Left forelimb (tissue), 1 donor: ENCODE measurements around the gene NELFCD.
"Not testable (repeated sequence)": the region's sequence is repeated elsewhere in the genome, so short reads cannot be mapped to it uniquely, and the experiment has no call there.

Source experiments
- DNase-seq: peaks from one replicate; pipeline ENCODE4 v3.0.0-alpha.2; 2018; ENCODE audit warnings: low spot score

The NELFCD gene

GRCh38 chr20:59010321-59010994 is 29.4 kb downstream of the NELFCD start:
- no peak for DNase-seq

GRCh38 chr20:59010995-59011873 is 30.2 kb downstream of the NELFCD start:
- DNase-seq = no peak

DNA sequence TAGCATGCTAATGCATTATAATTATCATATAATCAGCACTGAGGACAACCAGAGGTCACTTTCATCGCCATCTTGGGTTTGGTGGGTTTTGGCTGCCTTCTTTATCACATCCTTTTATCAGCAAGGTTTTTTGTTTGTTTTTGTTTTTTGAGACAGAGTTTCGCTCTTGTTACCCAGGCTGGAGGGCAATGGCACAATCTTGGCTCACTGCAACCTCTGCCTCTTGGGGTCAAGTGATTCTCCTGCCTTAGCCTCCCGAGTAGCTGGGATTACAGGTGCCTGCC is 30.8 kb downstream of the NELFCD start:
- not testable (repeated sequence) for DNase-seq

DNA sequence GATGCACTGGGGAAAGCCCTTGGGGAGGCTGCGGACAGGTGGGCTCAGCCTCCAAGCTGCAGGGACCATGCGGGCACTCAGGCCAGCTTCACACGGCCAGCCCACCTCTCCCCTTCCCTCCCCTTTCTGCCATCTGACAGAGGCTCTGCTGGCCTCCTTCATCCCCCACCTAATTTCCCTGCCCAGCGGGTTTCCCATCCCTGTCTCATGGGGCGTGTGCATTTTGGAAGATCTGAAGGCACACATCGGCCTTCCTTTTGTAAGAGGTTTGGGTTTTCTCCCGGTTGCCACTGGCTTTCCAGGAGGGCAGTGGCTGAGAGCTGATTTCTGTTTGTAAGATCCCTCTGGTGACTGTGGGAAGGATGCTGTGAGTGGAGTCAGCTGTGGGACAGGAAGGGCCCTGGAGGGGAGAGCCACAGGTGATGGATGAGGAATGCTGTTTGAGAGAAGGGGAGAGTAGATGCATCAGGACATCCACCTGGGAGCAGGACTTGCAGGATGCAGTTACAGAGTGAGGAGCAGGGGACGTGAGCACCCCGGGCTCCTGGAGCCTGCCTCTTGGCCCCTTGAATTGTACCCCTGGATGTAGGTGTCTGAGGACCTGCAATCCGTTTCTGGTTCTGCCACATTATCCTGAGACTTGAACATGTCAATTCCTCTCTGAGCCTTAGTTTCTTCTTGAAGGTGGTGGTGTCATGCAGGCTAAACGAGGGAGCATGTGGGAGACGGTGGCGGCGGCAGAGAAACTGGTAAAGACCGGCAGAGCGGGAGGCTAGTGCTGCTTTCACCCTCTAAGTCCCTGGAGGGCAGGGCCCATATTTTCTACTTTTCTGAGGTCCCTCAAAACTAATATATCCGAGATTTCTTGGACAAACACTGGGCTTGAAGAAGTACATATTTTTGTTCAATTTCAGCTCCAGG is 32.2 kb downstream of the NELFCD start:
- DNase-seq = no peak

GRCh38 chr20:59013959-59014608 is 33.0 kb downstream of the NELFCD start:
- DNase-seq = no peak

DNA sequence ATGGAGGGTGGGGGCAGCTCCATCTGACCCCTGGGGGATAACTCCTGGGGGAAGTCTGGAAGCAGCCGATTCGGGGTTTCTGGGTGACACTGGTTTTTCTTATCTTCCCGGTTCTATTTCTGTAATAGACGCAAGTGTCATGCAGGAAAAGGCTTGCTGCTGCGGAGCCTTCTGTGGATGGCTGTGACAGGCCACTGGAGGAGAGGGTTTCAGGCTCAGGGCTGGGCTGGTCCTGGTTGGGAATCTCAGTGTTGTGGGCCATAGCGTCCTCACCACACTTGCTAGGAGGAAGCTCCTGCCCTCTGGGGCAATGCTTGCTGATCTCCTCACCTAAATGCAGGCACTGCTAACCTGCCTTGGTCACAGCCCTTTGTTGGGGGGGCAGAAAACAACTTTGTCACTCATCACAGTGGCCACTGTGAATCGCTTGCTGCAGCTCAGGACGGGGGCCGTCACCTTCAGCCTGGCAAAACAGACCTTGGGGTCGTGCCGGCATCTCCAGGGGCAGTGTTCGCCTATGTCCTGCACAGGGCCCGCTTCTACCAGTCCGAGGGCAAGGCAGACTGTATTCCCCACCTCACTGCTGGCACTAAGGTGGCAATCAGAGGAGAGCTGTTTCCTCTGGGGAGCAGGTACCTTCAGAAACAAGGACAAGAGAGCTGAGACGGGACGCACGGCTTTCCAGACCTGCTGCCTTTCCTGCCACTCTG is 33.8 kb downstream of the NELFCD start:
- no peak for DNase-seq

GRCh38 chr20:59015411-59015810 is 34.4 kb downstream of the NELFCD start:
- no peak for DNase-seq

DNA sequence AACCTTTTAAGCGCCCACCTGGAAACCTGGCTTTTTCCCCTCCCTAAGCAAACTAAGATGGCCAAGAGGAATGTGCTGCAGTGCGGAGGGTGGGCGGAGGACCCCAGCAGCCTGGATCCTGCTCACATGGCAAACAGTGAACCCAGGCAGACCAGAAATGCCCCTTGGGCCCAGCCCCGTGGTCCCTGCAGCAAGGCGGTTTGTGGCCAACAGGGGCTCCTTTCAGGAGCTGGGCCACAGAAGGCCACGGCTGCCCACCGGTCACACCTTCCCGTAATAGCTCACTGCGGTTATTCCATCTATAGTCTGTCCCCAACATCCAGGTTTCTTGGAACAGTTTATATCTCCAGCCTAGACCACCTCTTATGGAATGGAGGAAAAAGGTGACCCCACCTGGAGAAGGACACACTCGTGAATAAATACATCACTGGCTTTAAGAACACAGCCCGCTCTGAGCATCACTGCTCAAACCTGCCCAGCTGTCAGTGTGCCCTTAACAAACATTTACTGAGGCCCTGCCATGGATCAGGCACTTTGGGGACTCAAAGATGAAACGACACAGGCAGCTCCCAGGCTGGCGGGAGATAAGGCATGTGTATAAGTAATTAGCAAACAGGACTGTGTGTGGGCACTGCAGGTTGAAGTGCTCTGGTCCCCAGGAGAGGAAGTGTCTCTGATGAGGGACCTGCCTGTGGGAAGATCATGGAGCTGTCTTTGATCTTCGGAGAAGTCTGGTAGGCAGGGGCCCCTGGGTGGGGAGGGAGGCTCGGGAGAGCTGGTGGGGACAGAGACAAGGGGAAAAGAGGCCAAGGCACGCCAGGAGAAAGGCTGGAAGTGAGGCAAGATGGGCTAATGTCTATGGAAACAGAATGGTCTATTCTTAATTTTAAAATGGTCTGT is 35.0 kb downstream of the NELFCD start:
- no peak for DNase-seq

DNA sequence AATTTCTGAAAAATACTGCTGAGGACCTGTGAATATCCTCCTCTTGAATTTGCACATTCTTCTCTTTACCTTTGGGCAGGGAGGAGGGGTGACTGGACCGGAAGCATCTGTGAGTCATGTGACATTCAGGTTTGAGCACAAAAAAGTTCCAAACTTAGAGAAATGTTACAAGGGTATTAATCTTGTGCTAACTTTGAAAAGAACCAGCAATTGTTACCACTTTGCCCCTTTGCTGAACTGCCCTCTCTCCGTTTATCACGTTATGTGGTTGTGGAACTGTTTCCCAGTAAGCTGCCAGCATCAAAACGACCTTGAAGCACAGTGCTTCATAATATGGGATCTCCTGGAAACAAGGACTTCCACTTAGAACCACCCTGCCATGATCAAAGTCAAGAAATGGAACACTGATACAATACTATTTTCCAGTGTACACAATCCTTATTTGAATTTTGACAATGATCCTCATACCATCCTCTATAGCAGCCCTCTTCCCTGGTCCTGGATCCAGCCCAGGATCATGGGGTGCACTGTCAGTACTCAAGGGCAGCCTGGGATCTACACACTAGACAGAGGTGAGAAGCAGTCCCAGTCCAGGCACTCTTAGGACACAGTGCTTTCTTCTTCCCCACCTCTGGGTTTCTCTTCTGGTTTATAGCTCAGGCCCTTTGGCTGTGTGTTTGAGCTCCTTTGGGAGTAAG is 35.9 kb downstream of the NELFCD start:
- DNase-seq = no peak

DNA sequence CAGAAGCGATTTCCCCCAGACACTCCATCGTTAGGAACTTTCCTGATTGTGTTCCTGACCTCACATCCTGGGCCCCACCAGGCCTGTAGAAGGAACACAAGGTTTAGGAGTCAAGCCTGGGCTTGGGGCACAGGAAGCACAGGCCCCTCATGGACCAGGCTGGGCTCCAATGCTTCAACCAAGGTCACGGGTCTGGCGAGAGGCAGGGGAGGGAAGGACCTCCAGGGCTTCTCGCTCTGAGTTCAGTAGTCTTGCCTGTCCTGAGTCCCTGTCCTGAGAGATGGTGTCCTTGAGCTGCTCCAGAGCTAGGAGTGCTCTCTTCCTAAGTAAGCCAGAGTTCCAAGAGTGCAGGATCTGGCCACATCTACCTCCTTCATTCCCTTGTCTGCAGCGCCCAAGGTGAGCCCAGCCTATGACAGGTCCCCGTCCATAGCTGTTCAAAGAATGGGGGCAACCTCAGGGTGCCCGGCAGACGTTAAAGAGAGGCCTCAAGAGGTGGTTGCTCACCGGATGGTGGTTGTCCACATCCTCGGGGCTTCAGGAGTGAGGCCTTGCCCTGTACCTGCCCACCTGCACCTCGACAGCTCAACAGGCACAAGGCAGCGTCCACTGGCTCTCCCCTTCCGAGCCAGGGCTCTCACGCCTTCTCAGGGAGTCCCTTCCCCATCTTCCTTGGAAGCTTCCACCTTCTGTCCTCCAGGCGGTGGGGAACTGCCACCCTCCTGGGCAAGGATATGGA is 36.6 kb downstream of the NELFCD start:
- DNase-seq = no peak

- DNase-seq = no peak
These were observed 37.8 kb downstream of the NELFCD start for GRCh38 chr20:59018817-59019216.

- no peak for DNase-seq
These were observed 38.2 kb downstream of the NELFCD start, which contains the start of gene TUBB1 for GRCh38 chr20:59019217-59019616. Gene TUBB1, plus strand, starts transcription at chr20:59019429. Its CDS starts 94 bp downstream, at chr20:59019523.

DNA sequence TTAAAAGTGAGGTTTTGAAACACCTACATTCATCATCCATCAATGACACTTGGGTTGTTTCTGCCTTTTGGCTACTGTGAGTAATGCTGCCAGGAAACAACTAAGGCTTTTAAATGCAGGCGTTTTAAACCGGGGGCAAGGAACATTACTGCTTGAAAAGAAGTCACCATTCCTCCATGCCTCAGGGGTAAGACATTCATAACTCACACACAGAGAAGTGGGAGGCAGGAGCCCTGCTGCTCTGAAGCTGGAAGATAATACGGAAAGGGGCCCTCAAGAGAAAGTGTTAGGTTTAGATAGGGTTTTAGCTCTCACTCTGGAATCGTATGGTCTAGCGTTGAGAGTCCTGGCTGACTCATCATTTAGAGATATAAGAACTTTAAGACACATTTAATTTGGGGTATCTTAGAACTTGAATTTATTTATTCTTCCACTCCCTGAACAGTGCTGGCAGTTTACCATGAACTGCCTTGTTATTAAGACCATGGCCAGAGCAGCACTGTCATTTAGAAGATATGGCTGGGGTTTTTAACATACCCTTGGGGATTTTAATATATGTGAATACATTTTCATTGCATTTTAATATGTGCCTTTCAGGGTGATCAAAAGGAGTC is 40.0 kb downstream of the NELFCD start:
- no peak for DNase-seq

- no peak for DNase-seq
These were observed 41.7 kb downstream of the NELFCD start for GRCh38 chr20:59022754-59023153.

GRCh38 chr20:59023616-59024015 is 42.6 kb downstream of the NELFCD start:
- no peak for DNase-seq

DNA sequence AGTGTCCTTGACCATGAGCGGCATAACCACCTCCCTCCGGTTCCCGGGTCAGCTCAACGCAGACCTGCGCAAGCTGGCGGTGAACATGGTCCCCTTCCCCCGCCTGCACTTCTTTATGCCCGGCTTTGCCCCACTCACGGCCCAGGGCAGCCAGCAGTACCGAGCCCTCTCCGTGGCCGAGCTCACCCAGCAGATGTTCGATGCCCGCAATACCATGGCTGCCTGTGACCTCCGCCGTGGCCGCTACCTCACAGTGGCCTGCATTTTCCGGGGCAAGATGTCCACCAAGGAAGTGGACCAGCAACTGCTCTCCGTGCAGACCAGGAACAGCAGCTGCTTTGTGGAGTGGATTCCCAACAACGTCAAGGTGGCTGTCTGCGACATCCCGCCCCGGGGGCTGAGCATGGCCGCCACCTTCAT is 43.1 kb downstream of the NELFCD start:
- DNase-seq = no peak

DNA sequence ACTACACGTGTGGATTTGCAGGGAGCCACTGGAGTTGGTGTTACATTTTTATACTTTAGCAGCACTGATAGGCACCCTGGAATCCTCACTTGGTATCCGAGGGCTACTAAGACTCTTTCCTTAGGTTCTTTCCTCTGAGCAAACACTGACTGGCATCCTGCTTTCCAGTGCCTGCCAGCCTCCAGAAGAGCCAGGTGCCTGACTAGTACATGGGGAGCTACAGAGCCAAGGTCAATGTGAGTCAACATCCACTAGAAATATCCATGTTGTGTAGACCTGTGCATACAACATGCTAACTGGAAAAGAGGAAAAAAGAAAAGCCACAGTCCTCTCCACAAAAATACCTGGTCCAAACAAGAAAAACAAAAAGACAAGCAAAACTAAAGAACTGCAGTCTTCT is 44.0 kb downstream of the NELFCD start:
- no peak for DNase-seq

- DNase-seq = no peak
These were observed 44.5 kb downstream of the NELFCD start for GRCh38 chr20:59025511-59025910.
